Smooth muscle cell (in vitro differentiated cells): ENCODE results near the gene PLEKHJ1. TPM values are rescaled to one million over a fixed set of nuclear protein-coding genes. Genes with fewer than 3 reads are reported as not detected.

Experiments
- DNase-seq: peaks from one replicate; lab custom pipeline; 2025; ENCODE audit not compliant: unreplicated experiment; lab: John Stamatoyannopoulos, UW
- H2AFZ ChIP-seq: fragments of 200-600 bp; sonication (generic); 2 replicates; pipeline ENCODE4 v1.6.0; 2016; ENCODE audit warnings: antibody characterized with exemption, low read depth, mild to moderate bottlenecking
- H3F3A ChIP-seq: fragments of 200-600 bp; sonication (generic); 2 replicates; pipeline ENCODE4 v1.6.0; 2017; ENCODE audit warnings: antibody characterized with exemption, low read depth
- H3K27ac ChIP-seq: fragments of 200-600 bp; sonication (generic); 2 replicates; pipeline ENCODE4 v1.5.1; 2016; ENCODE audit warnings: low read depth, mild to moderate bottlenecking
- H3K27me3 ChIP-seq: fragments of 200-600 bp; sonication (generic); 2 replicates; pipeline ENCODE4 v1.6.1; 2016; ENCODE audit warnings: low read depth, mild to moderate bottlenecking
- H3K36me3 ChIP-seq: fragments of 200-600 bp; sonication (generic); 2 replicates; pipeline ENCODE4 v1.5.1; 2016; ENCODE audit warnings: low read depth
- H3K4me1 ChIP-seq: fragments of 200-600 bp; sonication (generic); 2 replicates; pipeline ENCODE4 v1.5.1; 2016; ENCODE audit warnings: low read depth
- H3K4me2 ChIP-seq: fragments of 200-600 bp; sonication (generic); 2 replicates; pipeline ENCODE4 v1.6.0; 2016; ENCODE audit warnings: mild to moderate bottlenecking
- H3K4me3 ChIP-seq: fragments of 200-600 bp; sonication (generic); 2 replicates; pipeline ENCODE4 v1.5.1; 2016; ENCODE audit warnings: mild to moderate bottlenecking
- H3K79me2 ChIP-seq: fragments of 200-600 bp; sonication (generic); 2 replicates; pipeline ENCODE4 v1.6.0; 2016; ENCODE audit warnings: low read depth, mild to moderate bottlenecking
- H3K9ac ChIP-seq: fragments of 200-600 bp; sonication (generic); 2 replicates; pipeline ENCODE4 v1.6.0; 2016; ENCODE audit warnings: low read depth
- H3K9me3 ChIP-seq: fragments of 200-600 bp; sonication (generic); replicated peaks from 2 replicates; pipeline ENCODE4 v1.5.1; 2016; ENCODE audit warnings: low read depth
- H4K20me1 ChIP-seq: fragments of 200-600 bp; sonication (generic); 2 replicates; pipeline ENCODE4 v1.6.0; 2016; ENCODE audit warnings: low read depth
- WGBS: methylation state at CpG from one replicate; pipeline ENCODE4 v1.1.7; 2016; ENCODE audit warnings: low lambda C conversion rate; 5-methylcytosine and 5-hydroxymethylcytosine counted together
- polyA plus RNA-seq: library from polyadenylated mRNA; unstranded; fragments of >200 nt; fragmentation: Nextera tagmentation; extraction: Ambion mirVana; gene quantifications from 2 replicates; pipeline ENCODE4 v1.2.1, GENCODE V29; 2016
- total RNA-seq: library from RNA; depleted of rRNA; stranded (reverse); fragments of >200 nt; gene quantifications from 2 replicates; pipeline ENCODE4 v1.2.3, GENCODE V29; 2014
- TF ChIP-seq, protein P1 (sequence below): fragments of 200-600 bp; sonication (generic); IDR thresholded peaks from 2 replicates; pipeline ENCODE4 v1.5.1; 2017; ENCODE audit warnings: borderline replicate concordance, mild to moderate bottlenecking, antibody characterized with exemption; ENCODE audit not compliant: insufficient read depth, poor library complexity, severe bottlenecking

The PLEKHJ1 gene
- total and polyA plus RNA-seq, 2 experiments from 2014 or later, result 38.6 to 76.5 TPM

GRCh38 chr19:2247433-2248101 lies 11.4 kb upstream of the PLEKHJ1 start:
- TF ChIP-seq, protein P1, sequence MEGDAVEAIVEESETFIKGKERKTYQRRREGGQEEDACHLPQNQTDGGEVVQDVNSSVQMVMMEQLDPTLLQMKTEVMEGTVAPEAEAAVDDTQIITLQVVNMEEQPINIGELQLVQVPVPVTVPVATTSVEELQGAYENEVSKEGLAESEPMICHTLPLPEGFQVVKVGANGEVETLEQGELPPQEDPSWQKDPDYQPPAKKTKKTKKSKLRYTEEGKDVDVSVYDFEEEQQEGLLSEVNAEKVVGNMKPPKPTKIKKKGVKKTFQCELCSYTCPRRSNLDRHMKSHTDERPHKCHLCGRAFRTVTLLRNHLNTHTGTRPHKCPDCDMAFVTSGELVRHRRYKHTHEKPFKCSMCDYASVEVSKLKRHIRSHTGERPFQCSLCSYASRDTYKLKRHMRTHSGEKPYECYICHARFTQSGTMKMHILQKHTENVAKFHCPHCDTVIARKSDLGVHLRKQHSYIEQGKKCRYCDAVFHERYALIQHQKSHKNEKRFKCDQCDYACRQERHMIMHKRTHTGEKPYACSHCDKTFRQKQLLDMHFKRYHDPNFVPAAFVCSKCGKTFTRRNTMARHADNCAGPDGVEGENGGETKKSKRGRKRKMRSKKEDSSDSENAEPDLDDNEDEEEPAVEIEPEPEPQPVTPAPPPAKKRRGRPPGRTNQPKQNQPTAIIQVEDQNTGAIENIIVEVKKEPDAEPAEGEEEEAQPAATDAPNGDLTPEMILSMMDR, result no peak
- no peaks in the 10 kb centered on the region for H3K4me1 ChIP-seq
- H3K36me3 ChIP-seq, result no peaks in the 10 kb centered on the region
- H4K20me1 ChIP-seq, result peaks cover 70% of the 10 kb centered on the region
- H3K27me3 ChIP-seq, result peaks cover 8% of the 10 kb centered on the region
- H3K9ac ChIP-seq, result no peak overlapping the region
- no peak for DNase-seq
- no peak overlapping the region for H3K4me3 ChIP-seq
- no peak overlapping the region for H3K4me2 ChIP-seq
- no peak overlapping the region for H3K27ac ChIP-seq
- H3F3A ChIP-seq, result no peaks in the 10 kb centered on the region
- 95% methylated on average over 13 of the region's 28 CpGs for WGBS
- peaks cover 11% of the 10 kb centered on the region for H3K79me2 ChIP-seq
- H2AFZ ChIP-seq, result no peak overlapping the region
- no peaks in the 10 kb centered on the region for H3K9me3 ChIP-seq

GRCh38 chr19:2246801-2247361 lies 10.8 kb upstream of the PLEKHJ1 start:
- no peak overlapping the region for H3K27ac ChIP-seq
- H2AFZ ChIP-seq, result no peak overlapping the region
- H3K4me3 ChIP-seq, result no peak overlapping the region
- H4K20me1 ChIP-seq, result peaks cover 73% of the 10 kb centered on the region
- no peaks in the 10 kb centered on the region for H3K9me3 ChIP-seq
- H3F3A ChIP-seq, result no peaks in the 10 kb centered on the region
- TF ChIP-seq, protein P1, result no peak
- peaks cover 18% of the 10 kb centered on the region for H3K79me2 ChIP-seq
- peaks cover under 1% of the 10 kb centered on the region for H3K27me3 ChIP-seq
- H3K4me1 ChIP-seq, result no peaks in the 10 kb centered on the region
- H3K36me3 ChIP-seq, result no peaks in the 10 kb centered on the region
- no peak overlapping the region for H3K4me2 ChIP-seq
- H3K9ac ChIP-seq, result no peak overlapping the region
- WGBS, result 94% methylated on average over 26 of the region's 26 CpGs
- DNase-seq, result no peak

DNA sequence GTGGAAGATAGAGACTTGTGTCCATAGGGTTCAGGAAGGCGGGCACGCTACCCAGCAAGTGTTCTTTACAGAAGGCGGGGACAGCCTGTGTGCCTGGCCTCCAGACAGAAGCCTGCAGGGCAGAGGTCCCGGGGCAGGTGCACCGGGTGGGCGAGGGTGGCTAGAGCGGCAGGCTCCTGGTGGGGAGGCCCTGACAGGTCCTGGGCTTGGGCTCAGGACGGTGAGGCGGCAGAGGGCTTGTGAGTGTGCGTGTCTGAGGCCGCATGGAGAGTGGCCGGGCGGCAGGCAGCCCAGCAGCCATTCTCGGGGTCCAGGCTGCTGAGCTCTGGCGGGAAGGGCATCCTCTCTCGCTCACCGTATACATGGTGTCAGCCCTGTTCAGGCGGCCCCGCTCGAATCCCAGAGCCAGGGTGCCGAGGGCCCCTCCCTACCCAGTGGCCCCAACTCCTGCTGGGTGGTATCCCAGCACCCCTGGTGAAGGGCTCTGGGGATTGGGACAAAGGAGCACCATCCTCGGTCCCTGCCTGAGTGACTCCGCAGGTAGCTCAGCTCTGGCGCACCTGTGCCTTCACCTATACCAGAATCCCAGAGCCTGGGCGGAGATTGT lies 10.0 kb upstream of the PLEKHJ1 start:
- no peak overlapping the region for H3K27ac ChIP-seq
- H3K4me3 ChIP-seq, result no peak overlapping the region
- H3F3A ChIP-seq, result no peaks in the 10 kb centered on the region
- no peaks in the 10 kb centered on the region for H3K36me3 ChIP-seq
- H3K79me2 ChIP-seq, result peaks cover 25% of the 10 kb centered on the region
- no peaks in the 10 kb centered on the region for H3K9me3 ChIP-seq
- no peak for DNase-seq
- peaks cover 80% of the 10 kb centered on the region for H4K20me1 ChIP-seq
- H3K4me1 ChIP-seq, result no peaks in the 10 kb centered on the region
- H3K9ac ChIP-seq, result no peak overlapping the region
- H3K4me2 ChIP-seq, result no peak overlapping the region
- 94% methylated on average over 20 of the region's 25 CpGs for WGBS
- TF ChIP-seq, protein P1, result no peak
- no peaks in the 10 kb centered on the region for H3K27me3 ChIP-seq
- H2AFZ ChIP-seq, result no peak overlapping the region
